Heart left ventricle (tissue), 16 donors: ENCODE data around the gene GCG. TPM values are rescaled to one million over a fixed set of nuclear protein-coding genes. Genes with fewer than 3 reads are reported as not detected.

Experiments
- ATAC-seq, 4 donors: fragments of 200-7000 bp; cut with Tn5 transposase; one replicate each; pipeline ENCODE4 v1.9.1; 2020 to 2022; ENCODE audit warnings: moderate library complexity in 4 of 4, mild to moderate bottlenecking in 3 of 4, moderate number of reproducible peaks in 1 of 4
- DNase-seq, 5 donors: peaks; one replicate each; pipeline ENCODE4 v3.0.0-alpha.2; 2020
- H3K27ac ChIP-seq, 12 donors: fragments of 200-600 bp; sonication (generic) in 4 of 12; one replicate each; pipeline versions ENCODE4 v1.5.0 to v1.8.0; 2016 to 2022; ENCODE audit warnings: mild to moderate bottlenecking in 2 of 12
- H3K27me3 ChIP-seq, 9 donors: fragments of 200-600 bp; sonication (generic) in 2 of 9; one replicate each; pipeline versions ENCODE4 v1.5.1 to v1.8.0; 2016 to 2022; ENCODE audit warnings: mild to moderate bottlenecking in 3 of 9
- H3K36me3 ChIP-seq, 9 donors: fragments of 200-600 bp; sonication (generic) in 2 of 9; one replicate each; pipeline versions ENCODE4 v1.5.0 to v1.8.0; 2018 to 2022; ENCODE audit warnings: mild to moderate bottlenecking in 2 of 9
- H3K4me1 ChIP-seq, 12 donors: fragments of 200-600 bp; sonication (generic) in 4 of 12; one replicate each; pipeline versions ENCODE4 v1.5.0 to v1.8.0; 2016 to 2022; ENCODE audit warnings: mild to moderate bottlenecking in 3 of 12
- H3K4me3 ChIP-seq, 12 donors: fragments of 200-600 bp; sonication (generic) in 4 of 12; one replicate each; pipeline versions ENCODE4 v1.5.0 to v1.8.0; 2017 to 2022; ENCODE audit warnings: mild to moderate bottlenecking in 9 of 12, moderate library complexity in 4 of 12
- H3K9me3 ChIP-seq, 12 donors: fragments of 200-600 bp; sonication (generic) in 4 of 12; one replicate each; pipeline versions ENCODE4 v1.5.0 to v1.8.0; 2016 to 2022; ENCODE audit warnings: mild to moderate bottlenecking in 1 of 12
- CTCF ChIP-seq, 12 donors: fragments of 200-600 bp; sonication (generic) in 4 of 12; IDR thresholded peaks; one replicate each; pipeline versions ENCODE4 v1.5.0 to v1.8.0; 2018 to 2022; ENCODE audit warnings: antibody characterized with exemption in 12 of 12, mild to moderate bottlenecking in 5 of 12
- POLR2A ChIP-seq, 2 donors: fragments of 450-650 bp; IDR thresholded peaks; one replicate each; pipeline ENCODE4 v1.6.1; 2017; ENCODE audit warnings: antibody characterized with exemption in 2 of 2, mild to moderate bottlenecking in 2 of 2, moderate library complexity in 2 of 2
- WGBS, 4 donors: extraction: QIAGEN DNeasy Blood & Tissue Kit in 2 of 4; methylation state at CpG; one replicate each; pipeline versions ENCODE4 v1.1.5 to v1.1.7; 2013 to 2018; 5-methylcytosine and 5-hydroxymethylcytosine counted together
- intact Hi-C, 10 donors: fragments of 100-400 bp; cut with DNase I; formaldehyde crosslinking; loops; one replicate each; pipeline versions ENCODE4 v1.11.1 to v1.14.2; 2022
- polyA plus RNA-seq, 2 donors: library from polyadenylated mRNA; stranded (reverse); fragments of 200-250 nt; gene quantifications; one replicate each; pipeline ENCODE4 v1.2.3, GENCODE V29; 2013
- total RNA-seq, 9 donors: library from RNA; depleted of rRNA in 2 of 9; stranded (reverse); fragments of >200 nt in 2 of 9; fragmentation: NEBNext Ultra II Directional in 3 of 9; extraction: Animal tissue kit (Norgen Biotek cat#: 25700) in 3 of 9; gene quantifications; one replicate each; pipeline versions ENCODE4 v1.1.0 to v1.2.4, GENCODE V29; 2016 to 2023
- donor health status: ischemic (EF 13 %, LVEDD 7.1; RV severe dilation, severe dysfunction).
- donor health status: healthy with polysubstance abuse.
- donor health status: DM: no; HTN: yes; CAD: no.
- donor health status: DM: no; HTN: no; CAD: no.
- donor health status: ischemic (EF 25% LVEDD 6.9; RV normal size, moderate dysfunction).
- donor health status: ischemic (EF 25% LVEDD 5.7; RV mildly dilated, moderate dysfunction).
- donor health status: healthy.
- donor health status: DM: yes; HTN: yes; CAD: no.
- donor health status: ischemic (EF 35%, LVEDD 5.7; RV mildly dilated, moderate dysfunction).
- donor health status: nonischemic (EF 11% LVEDD 7.7; RV severe dilation, severe dysfunction).
- donor health status: DM: yes; HTN: yes; CAD: no.
- donor health status: PGD.
- donor health status: ischemic (EF 29% LVEDD 5.4; RV normal size, mild dysfunction).
- donor health status: nonischemic (EF 23%, LVEDD 6.1; RV moderate dilation, normal function).

GCG gene
- total and polyA plus RNA-seq, 11 donors = not detected

GRCh38 chr2:162197069-162197825 is 45.2 kb upstream of the GCG start:
- no peak for DNase-seq
- intact Hi-C loops = no loop called here
- ATAC-seq = no peak
- Histone ChIP-seq H3K27me3 (no peaks in the 10 kb centered on the region), H3K27ac (no peak overlapping the region), H3K36me3 (peaks cover 0 to 36% (median 5%) of the 10 kb centered on the region in 9 donors), H3K9me3 (no peaks in the 10 kb centered on the region), H3K4me3 (no peak overlapping the region), H3K4me1 (no peaks in the 10 kb centered on the region)
- no peak for TF ChIP-seq CTCF (IDR thresholded peaks at IDR 0.05)
- TF ChIP-seq POLR2A (IDR thresholded peaks at IDR 0.05) = no peak
- WGBS, 4 donors = 86 to 96% (median 92%) methylated on average over 2 of the region's 2 CpGs

GRCh38 chr2:162196638-162197037 is 44.6 kb upstream of the GCG start:
- no peak for DNase-seq

GRCh38 chr2:162188451-162188850 is 36.4 kb upstream of the GCG start:
- TF ChIP-seq CTCF (IDR thresholded peaks at IDR 0.05) (no peak), POLR2A (IDR thresholded peaks at IDR 0.05) (no peak)
- Histone ChIP-seq H3K36me3 (peaks cover 0 to 3% (median 0%) of the 10 kb centered on the region in 9 donors), H3K27me3 (no peaks in the 10 kb centered on the region), H3K4me1 (no peaks in the 10 kb centered on the region), H3K27ac (no peak overlapping the region), H3K4me3 (no peak overlapping the region), H3K9me3 (no peaks in the 10 kb centered on the region)
- ATAC-seq = no peak
- intact Hi-C loops = no loop called here
- DNase-seq = no peak
- 66 to 74% (median 70%) methylated on average over 3 of the region's 3 CpGs for WGBS, 4 donors

More at GRCh38 chr2:162196638-162197037, 44.6 kb upstream of the GCG start:
- H3K4me1 ChIP-seq = no peaks in the 10 kb centered on the region
- no peak overlapping the region for H3K27ac ChIP-seq
- intact Hi-C loops = no loop called here
- H3K27me3 ChIP-seq = no peaks in the 10 kb centered on the region
- H3K9me3 ChIP-seq = no peaks in the 10 kb centered on the region
- 88 to 95% (median 92%) methylated on average over 7 of the region's 7 CpGs for WGBS, 4 donors
- no peak for TF ChIP-seq CTCF (IDR thresholded peaks at IDR 0.05)
- no peak overlapping the region for H3K4me3 ChIP-seq
- no peak for ATAC-seq
- peaks cover 0 to 36% (median 0%) of the 10 kb centered on the region in 9 donors for H3K36me3 ChIP-seq

GRCh38 chr2:162185541-162186232 is 33.6 kb upstream of the GCG start:
- ATAC-seq (no peak), DNase-seq (no peak)
- 90 to 91% (median 90%) methylated on average over 5 of the region's 5 CpGs for WGBS, 4 donors
- Histone ChIP-seq H3K36me3 (peaks cover 0 to 3% (median 0%) of the 10 kb centered on the region in 9 donors), H3K27ac (no peak overlapping the region), H3K27me3 (no peaks in the 10 kb centered on the region), H3K4me1 (peaks cover 0 to 3% (median 0%) of the 10 kb centered on the region in 12 donors), H3K4me3 (no peak overlapping the region), H3K9me3 (no peaks in the 10 kb centered on the region)
- TF ChIP-seq CTCF (IDR thresholded peaks at IDR 0.05) (no peak), POLR2A (IDR thresholded peaks at IDR 0.05) (no peak)
- intact Hi-C loops = no loop called here
